ENCODE measurements around the gene TSPOAP1.

The TSPOAP1 gene

DNA sequence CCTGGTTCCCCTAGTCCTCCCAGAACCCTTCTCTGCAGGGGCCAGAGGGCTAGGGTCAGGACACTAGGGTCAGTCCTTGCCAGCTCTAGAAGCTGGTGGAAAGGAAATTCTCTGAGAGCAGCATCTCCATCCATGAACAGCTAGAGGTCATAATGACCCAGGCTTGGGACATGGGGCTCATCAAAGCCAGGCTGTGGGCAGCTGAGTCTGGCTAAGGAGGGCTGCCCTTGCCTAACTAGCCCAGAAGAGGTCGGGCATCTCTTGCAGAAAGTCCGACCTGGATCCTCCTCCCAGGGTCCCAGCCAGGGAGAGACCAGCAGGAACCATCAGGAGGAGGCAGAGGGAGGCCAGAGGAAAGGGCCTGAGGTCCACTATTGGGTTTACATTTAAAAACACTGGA lies 52.2 kb downstream of the TSPOAP1 start:
- DNase-seq, result no peak

DNA sequence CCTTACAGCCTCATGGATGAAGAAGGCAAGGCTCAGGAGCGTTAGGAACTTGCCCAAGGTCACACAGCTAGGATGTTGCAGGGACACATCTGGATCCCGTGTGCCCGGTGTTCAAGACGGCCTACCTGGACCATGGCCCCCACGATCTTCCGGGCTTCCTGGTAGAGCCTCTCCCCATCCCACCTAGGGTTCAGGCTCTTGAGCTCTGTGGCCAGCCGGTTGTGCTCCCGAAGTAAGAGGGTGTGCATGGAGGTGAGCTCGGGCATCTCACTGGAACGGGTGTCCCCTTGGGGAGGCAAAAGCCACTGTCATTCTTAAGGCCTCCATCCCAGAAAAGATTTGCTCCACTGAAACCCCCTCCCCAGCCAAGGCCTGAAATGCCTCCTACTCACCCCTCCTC lies 53.2 kb downstream of the TSPOAP1 start:
- DNase-seq, result no peak

DNA sequence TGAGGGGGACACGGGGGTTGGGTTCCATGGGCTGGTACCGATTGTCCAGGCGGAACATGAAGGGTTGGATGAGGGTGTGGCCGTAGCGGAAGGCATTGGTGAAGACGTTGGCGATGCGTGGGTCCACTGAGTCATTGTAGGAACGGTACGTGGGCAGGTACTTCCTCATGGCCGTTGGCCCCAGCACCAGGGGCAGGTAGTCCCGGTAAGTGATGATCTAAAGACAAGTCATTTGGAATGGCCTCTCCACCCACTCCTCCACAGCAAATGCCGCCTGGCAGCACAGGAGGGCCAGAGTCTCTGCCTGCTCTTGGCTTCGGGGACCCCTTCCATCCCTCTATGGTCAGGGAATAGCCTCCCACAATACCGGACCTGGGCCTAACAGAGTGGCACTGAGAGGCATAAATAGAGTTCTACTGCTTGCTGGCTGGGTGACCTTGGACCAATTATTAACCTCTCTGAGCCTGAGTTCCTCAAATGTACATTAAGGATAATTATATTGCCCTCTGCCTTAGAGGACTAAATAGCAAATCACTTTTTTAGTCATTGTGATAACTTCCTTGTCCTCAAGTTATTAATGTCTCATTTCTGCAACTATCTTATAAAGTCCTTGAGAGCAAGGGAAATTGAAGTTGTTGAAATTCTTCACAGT lies 55.0 kb downstream of the TSPOAP1 start:
- DNase-seq, result no peak

DNA sequence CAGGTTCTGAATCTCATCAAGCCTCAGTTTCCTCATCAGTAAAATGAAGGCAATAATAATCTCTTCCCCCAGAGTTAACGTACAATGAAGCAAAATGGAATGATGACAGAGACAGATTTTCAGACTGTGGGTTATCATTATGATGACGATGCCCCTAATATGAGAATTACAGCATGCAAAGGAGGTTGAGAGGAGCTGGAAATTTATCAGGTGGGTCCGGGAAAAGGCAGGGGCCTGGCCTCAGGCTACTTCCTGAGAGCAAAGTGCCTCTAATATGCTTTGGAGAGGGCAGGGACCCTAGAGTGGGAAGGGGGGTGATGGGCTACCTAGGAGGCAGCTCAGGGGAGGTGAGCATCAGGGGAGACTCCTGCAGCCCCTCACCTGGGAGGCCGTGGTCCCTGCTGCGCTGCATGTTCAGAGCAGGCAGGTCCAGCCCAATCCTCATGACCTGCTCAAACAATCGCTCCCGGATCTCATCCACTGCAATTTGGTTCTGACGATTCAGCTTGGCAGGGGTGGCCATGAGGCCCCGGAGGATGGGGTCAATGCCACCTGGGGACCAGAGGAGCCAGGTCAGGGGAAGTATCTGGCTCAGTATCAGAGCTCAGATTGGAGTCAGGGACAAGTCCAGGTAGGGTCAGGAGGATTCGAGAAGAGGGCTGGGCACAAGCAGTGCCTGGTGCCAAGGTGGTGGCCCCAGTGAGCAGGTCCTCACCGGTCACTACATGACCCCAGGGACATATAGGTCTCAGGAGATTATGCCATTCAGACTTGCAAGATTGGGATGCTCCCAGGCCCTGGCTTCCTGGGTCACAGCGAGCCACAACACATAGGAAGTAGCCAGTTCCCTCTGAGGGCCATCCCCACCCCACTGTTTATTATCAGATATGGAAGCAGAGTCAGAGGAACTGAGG lies 56.0 kb downstream of the TSPOAP1 start:
- no peak for DNase-seq

DNA sequence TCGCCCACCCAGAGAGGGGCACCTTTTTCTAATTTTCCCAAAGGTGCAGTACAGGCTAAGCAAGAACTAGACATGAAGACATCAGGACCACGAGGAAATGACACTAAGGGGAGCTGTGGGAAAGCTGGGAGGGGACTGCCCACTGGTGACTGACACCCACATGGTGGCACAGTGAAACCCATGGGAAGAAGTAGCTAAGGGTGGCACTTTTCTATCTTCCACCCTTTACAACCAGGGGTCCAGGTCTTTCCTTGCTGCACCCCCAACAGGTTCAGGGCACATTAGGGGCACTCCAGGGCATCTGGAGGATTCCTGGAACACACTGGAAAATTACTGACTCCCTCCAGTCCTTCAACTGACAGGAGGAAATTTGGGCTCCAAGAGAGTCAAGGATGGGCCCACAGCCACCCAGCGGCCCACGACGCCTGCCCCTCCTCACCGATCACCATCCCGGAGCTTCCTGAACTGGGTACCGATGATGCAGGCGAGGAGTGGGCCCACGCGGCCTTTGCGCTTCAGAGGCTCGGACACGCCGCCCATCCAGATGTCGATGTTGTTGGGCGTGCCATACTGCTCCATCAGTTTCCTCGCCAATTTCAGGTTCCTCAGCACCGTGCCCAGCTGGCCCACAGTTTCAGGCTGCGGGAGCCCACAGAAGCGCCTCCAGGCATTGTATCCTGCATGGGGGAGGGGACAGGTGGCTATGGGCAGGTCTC lies 57.2 kb downstream of the TSPOAP1 start:
- DNase-seq, result no peak

DNA sequence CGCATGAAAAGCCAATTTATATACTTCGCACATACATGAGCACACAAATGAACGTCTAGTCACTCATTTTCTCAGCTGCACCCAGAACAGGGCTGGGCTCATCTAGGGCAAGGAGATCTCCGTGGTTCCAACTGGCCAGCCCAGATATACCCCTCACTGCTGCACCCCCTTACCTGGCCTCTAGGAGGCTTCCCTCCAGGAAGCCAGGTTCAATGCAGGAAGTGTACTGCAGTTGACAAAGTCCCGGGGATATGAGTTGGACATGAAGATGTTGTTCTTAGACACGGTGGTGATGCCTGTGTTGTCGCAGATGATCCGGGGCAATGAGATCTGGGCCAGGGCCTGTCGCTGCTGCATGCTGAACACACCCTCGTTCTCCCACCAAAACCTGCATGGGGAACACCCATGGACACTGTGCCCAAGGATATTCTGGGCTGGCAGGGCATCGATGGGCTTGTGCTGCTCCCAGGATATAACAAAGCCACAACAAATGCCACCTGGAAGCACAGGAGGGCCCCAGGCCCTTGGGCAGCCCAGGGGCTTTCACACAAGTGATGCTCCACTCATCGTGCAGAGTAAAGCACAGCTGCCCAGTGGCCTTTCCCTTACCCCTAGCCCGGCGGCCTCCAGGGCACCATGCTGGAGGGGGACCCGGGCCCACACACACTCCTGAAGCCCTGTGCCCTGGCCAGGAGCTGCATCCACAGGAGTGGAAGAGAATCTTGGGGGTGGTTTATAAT lies 57.9 kb downstream of the TSPOAP1 start:
- no peak for DNase-seq

DNA sequence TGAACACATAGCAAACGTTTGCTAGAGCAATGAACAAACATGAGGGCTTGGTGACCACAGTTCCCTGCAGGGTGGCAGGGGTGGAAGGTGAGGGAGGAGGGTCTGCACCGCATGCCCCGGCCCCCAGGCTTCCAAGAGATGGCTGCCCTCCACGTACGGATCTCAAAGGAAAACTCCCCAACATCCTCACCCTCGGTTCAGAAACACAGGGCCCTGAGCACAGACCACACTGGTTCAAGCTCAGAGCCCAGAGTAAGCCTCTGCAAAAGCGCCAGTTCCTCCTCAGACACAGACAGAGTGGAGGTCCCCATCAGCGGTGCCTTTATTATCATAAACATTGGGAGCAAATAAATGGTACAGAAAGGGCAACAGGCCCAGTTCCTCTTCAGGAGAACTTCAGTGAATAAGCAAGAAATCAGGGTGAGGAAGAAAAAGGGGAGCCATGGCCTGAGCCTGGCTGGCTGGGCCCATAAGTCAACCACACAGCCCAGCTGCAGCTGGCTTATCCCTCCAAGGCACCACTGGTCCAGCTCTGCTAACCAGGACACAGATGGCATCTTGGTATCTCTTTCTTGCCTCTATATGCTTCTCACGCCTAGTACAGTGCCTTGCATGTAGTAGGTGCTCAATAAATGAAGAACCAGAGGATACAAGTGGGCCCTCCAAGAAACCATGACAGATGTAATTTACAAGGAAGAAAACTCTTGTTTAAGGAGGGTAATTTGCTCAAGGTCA lies 58.9 kb downstream of the TSPOAP1 start:
- DNase-seq, result no peak

DNA sequence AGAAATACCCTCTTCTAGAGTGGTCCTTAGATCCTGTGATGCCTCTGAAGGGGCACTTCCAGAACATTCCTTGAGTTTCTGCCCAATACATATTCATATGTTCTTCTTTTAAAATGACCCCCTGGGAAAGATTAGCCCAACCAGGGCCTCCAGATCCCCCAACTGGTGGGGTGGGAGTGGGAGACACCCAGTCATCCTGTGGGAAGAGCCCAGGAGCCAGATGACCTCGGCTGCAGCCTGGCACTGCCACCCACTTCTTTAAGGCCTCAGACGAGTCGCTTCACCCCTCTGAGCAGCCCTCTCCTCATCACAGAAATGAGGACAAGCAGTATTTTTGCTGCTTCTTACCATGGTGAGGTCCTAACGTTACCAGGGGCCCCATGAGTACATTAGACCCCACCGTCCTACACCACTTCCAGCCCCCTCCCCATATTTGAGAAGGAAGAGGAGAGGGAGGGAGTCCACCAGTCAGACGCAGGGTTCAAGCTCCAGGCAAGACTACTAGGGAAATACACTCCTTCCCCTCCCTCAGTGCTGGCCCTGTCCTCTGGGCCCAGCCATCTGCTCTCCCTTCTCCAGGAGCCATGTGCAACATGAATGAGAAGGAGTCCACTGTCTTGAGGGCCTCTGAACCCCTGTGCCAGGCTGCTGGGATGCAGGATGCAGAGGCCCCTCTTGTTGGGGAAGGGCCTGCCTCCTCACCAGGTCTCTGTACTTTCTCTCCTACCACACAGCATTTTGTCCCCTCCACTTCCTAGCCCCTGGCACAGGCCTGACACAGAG lies 59.6 kb downstream of the TSPOAP1 start:
- no peak for DNase-seq

DNA sequence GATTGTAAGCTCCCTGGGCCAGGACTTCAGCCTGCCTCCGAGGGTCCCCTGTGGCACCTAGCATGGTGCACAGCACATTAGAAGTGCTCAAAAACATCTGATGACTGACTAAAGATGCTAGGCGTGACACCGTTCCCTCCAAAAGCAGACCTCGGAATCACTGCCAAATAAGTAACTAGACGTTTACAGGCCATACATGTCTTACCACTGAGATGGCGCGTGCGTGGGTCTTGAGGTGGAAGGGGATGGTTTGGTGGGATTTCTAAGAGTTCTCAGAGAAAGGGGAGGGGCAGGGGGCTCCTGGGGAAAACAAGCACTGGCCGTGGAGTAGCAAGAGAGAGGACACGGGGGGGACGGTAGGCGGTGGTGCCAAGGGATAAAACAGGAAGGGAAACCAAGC lies 60.3 kb downstream of the TSPOAP1 start:
- DNase-seq, result no peak

DNA sequence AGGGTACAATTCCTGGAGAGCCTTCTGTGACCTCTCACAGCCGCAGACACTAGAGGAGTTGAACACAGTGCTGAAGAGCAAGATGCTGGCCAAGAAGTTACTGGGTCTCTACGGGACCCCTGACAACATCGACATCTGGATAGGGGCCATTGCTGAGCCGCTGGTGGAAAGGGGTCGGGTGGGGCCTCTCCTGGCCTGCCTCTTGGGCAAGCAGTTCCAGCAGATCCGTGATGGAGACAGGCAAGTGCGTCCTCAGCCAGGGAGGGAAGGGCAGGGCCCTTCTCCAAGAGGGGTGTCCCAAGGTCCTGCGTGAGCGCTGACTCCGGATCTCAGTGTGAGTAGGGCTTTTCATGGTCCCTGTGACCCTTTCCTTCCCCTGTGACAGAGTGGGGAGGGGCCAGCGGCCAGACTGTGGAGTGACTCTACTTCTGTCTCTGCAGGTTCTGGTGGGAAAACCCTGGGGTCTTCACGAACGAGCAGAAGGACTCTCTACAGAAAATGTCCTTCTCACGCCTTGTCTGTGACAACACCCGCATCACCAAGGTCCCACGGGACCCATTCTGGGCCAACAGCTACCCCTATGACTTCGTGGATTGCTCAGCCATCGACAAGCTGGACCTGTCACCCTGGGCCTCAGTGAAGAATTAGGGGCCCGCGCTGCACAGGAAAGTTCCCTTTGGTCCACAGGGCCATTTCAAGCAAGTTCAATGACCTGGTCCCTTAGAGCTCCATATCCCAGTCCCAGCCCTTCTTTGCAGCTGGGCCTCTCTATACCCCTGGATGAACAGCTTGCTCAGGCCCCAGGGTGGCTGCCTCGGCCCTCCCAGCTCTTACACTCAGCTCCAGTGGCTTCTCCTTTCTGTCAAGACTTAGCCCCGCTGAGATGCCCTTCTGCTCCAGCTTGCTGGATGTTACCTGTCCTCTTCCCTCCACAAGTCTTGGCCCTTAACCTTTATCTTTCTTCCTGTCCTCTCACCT lies 61.0 kb downstream of the TSPOAP1 start:
- DNase-seq, result no peak

DNA sequence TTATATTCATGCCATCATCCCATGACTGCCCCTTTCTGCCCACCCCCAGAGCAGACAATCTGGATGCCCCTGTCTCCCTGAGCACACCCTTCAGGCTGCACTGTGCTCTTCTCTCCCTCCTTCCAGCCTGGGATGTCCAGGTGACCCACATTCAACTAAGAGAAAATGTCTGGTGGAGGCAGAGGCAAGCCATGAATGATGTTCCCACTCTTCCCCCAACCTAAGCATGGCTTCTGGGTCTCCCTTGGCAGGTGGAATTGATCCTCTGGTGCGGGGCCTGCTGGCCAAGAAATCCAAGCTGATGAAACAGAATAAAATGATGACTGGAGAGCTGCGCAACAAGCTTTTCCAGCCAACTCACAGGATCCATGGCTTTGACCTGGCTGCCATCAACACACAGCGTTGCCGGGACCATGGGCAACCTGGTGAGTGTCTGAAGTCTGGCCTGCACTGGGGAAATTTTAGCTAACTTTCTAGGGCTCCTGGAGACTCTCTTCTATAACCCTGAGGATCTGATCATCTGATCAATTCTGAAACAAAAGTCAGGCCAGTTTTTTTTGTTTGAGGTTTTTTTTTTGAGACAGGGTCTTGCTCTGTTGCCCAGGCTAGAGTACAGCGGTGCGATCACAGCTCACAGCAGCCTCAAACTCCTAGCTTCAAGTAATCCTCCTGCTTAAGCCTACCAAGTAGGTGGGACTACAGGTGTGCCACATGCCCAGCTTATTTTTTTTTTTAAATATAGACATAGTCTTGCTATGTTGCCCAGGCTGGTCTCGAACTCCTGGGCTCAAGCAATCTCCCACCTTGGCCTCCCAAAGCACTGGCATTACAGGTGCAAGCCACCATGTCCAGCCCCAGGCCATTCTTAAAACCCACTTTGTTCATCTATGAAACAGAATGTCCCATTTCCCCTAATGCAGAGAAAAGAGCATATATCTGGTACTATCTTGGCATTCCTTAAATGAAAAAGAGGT lies 62.4 kb downstream of the TSPOAP1 start:
- no peak for DNase-seq

DNA sequence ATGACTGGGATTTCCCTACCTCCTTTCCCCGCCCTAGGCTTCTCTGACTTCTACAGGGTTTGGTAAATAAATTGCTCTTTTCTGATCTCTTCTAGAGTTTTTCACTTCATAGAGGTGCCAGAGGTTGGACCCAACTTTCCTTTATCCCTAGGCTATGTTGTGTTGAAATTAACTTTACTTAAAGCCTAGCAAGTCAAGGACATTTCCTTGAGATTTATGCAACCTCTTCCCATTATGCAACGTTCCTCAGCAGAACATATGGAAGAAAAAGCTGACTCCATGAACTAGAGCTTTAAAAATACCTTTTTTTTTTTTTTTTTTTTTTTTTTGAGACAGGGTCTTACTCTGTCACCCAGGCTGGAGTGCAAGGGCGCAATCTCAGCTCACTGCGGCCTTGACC lies 63.3 kb downstream of the TSPOAP1 start:
- no peak for DNase-seq

DNA sequence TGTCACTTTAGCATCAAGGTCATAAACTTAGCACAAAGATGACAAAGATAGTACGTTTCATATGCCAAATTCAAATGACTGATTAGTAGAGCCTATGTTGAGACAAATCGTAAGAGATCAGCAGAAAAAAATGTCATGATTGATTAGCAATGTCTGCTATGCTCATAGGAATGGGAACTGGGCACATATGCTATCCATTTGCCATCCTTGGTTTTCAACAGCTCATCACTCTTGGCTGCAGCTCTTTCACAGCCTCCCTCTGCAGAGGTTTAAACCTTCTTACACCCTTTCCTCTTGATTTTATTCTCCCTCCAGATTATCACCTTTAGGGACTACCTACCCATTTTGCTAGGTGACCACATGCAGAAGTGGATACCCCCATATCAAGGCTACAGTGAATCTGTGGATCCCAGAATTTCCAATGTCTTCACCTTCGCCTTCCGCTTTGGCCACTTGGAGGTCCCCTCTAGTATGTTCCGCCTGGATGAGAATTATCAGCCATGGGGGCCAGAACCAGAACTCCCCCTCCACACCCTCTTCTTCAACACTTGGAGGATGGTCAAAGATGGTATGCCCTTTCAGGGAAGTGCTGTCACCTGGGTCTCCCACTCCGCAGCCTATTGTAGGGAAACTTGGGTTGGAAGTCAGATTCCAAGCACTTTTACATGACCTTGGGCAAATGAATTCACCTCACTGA lies 64.0 kb downstream of the TSPOAP1 start:
- no peak for DNase-seq

DNA sequence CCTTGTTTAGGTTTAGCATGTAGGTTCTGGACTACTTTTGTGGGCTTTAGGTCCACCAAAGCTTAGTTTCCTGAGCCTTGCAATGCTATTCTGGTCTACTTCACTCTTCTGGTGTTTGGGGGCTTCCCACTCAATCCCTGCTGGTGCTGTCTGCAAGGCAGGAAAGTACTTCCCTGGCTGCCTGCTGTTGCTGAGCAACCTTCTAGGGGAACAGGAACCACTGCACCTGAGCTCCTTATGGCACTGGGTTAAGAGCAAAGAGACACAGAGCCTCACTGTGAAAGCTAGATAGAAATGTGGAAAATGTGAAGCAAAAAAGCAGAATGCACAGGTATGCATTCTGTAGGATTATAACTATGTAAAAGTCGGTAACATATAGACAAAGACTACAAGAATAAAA lies 64.8 kb downstream of the TSPOAP1 start:
- no peak for DNase-seq

DNA sequence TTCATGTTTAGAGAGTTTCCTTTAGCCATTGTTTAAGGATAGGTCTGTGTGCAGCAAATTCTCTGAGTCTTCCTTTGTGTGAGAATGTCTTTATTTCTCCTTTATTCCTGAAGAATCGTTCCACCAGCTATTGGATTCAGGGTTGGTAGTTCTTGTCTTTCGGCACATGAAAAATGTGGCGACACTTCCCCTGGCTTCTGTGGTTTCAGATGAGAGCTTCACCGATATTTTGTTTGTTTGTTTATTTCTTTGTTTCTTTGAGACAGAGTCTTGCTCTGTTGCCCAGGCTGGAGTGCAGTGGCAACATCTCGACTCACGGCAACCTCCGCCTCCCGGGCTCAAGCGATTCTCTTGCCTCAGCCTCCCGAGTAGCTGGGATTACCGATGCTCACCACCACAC lies 66.4 kb downstream of the TSPOAP1 start:
- no peak for DNase-seq

DNA sequence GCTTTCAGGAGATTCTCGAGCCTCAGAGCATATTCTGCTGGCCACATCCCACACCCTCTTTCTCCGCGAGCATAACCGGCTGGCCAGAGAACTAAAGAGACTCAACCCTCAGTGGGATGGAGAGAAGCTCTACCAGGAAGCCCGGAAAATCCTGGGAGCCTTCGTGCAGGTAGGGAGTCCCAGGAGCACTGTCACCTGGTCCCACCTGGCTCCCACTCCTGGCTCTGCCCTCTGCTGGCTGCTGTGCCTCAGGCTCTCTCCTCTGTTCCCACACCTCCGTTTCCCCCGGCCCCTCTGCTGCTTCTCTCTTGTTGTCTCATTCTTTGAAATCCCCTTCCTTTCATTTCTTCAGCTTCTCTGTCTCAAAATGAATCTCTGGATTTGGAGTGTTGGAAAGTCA lies 73.8 kb downstream of the TSPOAP1 start:
- DNase-seq, result no peak

DNA sequence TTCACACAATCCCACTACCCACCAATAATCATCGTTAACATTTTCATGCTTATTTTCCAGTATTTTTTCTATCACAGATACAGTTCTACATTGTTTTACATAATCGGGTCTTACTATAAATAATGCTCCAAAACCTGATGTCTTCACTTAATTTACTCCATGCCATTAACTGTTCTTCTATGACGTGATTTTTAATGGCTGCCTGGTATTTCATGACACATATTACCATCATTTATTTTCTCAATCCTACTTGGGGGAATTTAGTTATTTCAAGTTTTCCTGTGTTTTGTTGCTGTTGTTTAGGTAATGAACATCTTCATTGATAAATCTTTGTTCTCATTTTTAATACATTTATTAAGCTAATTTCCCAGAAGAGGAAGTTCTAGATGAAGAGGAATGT lies 75.5 kb downstream of the TSPOAP1 start:
- DNase-seq, result no peak

DNA sequence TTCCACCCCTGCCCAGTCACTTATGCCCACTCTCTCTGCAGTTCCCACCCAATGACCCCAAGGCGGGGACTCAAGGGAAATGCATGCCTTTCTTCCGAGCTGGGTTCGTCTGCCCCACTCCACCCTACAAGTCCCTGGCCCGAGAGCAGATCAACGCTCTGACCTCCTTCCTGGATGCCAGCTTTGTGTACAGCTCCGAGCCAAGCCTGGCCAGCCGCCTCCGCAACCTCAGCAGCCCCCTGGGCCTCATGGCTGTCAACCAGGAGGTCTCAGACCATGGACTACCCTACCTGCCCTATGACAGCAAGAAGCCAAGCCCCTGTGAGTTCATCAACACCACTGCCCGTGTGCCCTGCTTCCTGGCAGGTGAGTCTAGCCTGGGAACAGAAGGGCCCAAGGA lies 76.5 kb downstream of the TSPOAP1 start:
- no peak for DNase-seq

Data from NCI-H2107 (cell line).